HepG2 (cell line): ENCODE results near the gene TAF1B. TPM values are rescaled to one million over a fixed set of nuclear protein-coding genes. Genes with fewer than 3 reads are reported as not detected.
A peak's percentile ranks its signal among the peaks of the same experiment; 100 is the strongest.

ENCODE experiments used
- ATAC-seq: fragments of 200-7000 bp; cut with Tn5 transposase; 3 replicates; pipeline ENCODE4 v1.9.1; 2020; ENCODE audit warnings: mild to moderate bottlenecking, moderate library complexity
- BruUV-seq: library from RNA; stranded (reverse); fragments of 400-500 nt; replicated peaks from 2 replicates; lab custom pipeline; 2021; lab: Mats Ljungman, UMichigan
- CTCF ChIA-PET: fragments of 300-600 bp; formaldehyde crosslinking; extraction: SDS; loops from one replicate; lab custom pipeline; 2021; ENCODE audit warnings: low total read pairs, inconsistent platforms, low intra/inter-chr PET ratio; lab: Yijun Ruan, JAX
- POLR2A ChIA-PET: fragments of 350-600 bp; sonication (Branson Sonifier 250); formaldehyde crosslinking; loops from one replicate; lab custom pipeline; 2020; ENCODE audit warnings: antibody characterized with exemption, inconsistent platforms; lab: Yijun Ruan, JAX
- DNase-seq: peaks from one replicate; pipeline ENCODE4 v3.0.0-alpha.2; 2015; ENCODE audit warnings: low spot score
- FAIRE-seq: peaks from 3 replicates; lab custom pipeline; 2011; peaks lifted over from hg19 to GRCh38; lab: Jason Lieb, UNC
- H2AFZ ChIP-seq: one replicate; pipeline ENCODE4 v1.6.1; 2011; ENCODE audit warnings: low read length, inconsistent platforms
- H3K27ac ChIP-seq: fragments of 300-600 bp; 3 replicates; pipeline ENCODE4 v1.8.0; 2011; ENCODE audit warnings: mixed run types, mild to moderate bottlenecking, mixed read lengths, low read length, inconsistent platforms; ENCODE audit not compliant: insufficient read depth; ENCODE audit errors: extremely low read length
- H3K27me3 ChIP-seq, 2 experiments: fragments of 200-600 bp in 1 of 2; 2 replicates in 1 of 2; 3 replicates in 1 of 2; pipeline versions ENCODE4 v1.6.0 to v1.8.0; 2011; ENCODE audit warnings: low read length in 2 of 2, mild to moderate bottlenecking in 2 of 2, moderate library complexity in 2 of 2, inconsistent platforms in 1 of 2; ENCODE audit not compliant: insufficient read depth in 2 of 2, control insufficient read depth in 1 of 2
- H3K36me3 ChIP-seq, 2 experiments: fragments of 200-600 bp in 1 of 2; replicated peaks in 1 of 2; 2 replicates in 1 of 2; 3 replicates in 1 of 2; pipeline versions ENCODE4 v1.5.1 to v1.8.0; 2011; ENCODE audit warnings: low read length in 2 of 2, inconsistent platforms in 1 of 2; ENCODE audit not compliant: insufficient read depth in 2 of 2, control insufficient read depth in 1 of 2
- H3K4me1 ChIP-seq: 2 replicates; pipeline ENCODE4 v1.5.1; 2012; ENCODE audit warnings: low read length, inconsistent platforms; ENCODE audit not compliant: insufficient read depth
- H3K4me2 ChIP-seq: 2 replicates; pipeline ENCODE4 v1.6.0; 2011; ENCODE audit warnings: low read depth, low read length, inconsistent platforms
- H3K4me3 ChIP-seq, 3 experiments: fragments of 200-600 bp in 1 of 3; sonication (generic), shearing (Covaris generic) in 1 of 3; replicated peaks in 1 of 3; 2 replicates each; pipeline ENCODE4 v1.5.1; 2011 to 2016; ENCODE audit warnings: low read length in 3 of 3, inconsistent platforms in 2 of 3, low read depth in 2 of 3, mild to moderate bottlenecking in 2 of 3, control low read depth in 1 of 3, mixed read lengths in 1 of 3; ENCODE audit not compliant: insufficient read depth in 1 of 3
- H3K79me2 ChIP-seq: one replicate; pipeline ENCODE4 v1.6.1; 2011; ENCODE audit warnings: low read length, inconsistent platforms; ENCODE audit not compliant: insufficient read depth
- H3K9ac ChIP-seq: 2 replicates; pipeline ENCODE4 v1.6.0; 2011; ENCODE audit warnings: mild to moderate bottlenecking, low read depth, low read length, inconsistent platforms; ENCODE audit not compliant: insufficient read depth
- H3K9me3 ChIP-seq: 2 replicates; pipeline ENCODE4 v1.5.1; 2012; ENCODE audit warnings: mild to moderate bottlenecking, low read length
- H4K20me1 ChIP-seq: 2 replicates; pipeline ENCODE4 v1.6.0; 2011; ENCODE audit warnings: inconsistent platforms, mild to moderate bottlenecking, low read length, moderate library complexity; ENCODE audit not compliant: insufficient read depth
- ARHGAP35 ChIP-seq: sonication (generic); formaldehyde crosslinking; IDR thresholded peaks from 2 replicates; pipeline ENCODE4 v1.9.0; 2022; ENCODE audit warnings: mild to moderate bottlenecking, inconsistent platforms, moderate library complexity, missing genetic modification reagents, borderline replicate concordance
- CEBPG ChIP-seq: IDR thresholded peaks from 2 replicates; pipeline ENCODE4 v1.6.1; 2016
- CERS6 ChIP-seq: sonication (generic); formaldehyde crosslinking; IDR thresholded peaks from 2 replicates; pipeline ENCODE4 v1.5.0; 2020; ENCODE audit warnings: missing genetic modification reagents
- ETV6 ChIP-seq: sonication (generic); formaldehyde crosslinking; conservative IDR thresholded peaks from 2 replicates; pipeline ENCODE4 v1.4.0; 2020; ENCODE audit warnings: missing genetic modification reagents
- HMG20A ChIP-seq: IDR thresholded peaks from 2 replicates; pipeline ENCODE4 v1.6.1; 2016; ENCODE audit warnings: borderline replicate concordance
- KAT7 ChIP-seq: IDR thresholded peaks from 2 replicates; pipeline ENCODE4 v1.6.1; 2018; ENCODE audit warnings: borderline replicate concordance, missing compliant biosample characterization
- KDM4B ChIP-seq: sonication (generic); formaldehyde crosslinking; IDR thresholded peaks from 2 replicates; pipeline ENCODE4 v1.4.0; 2020; ENCODE audit warnings: missing genetic modification reagents
- LCORL ChIP-seq, 2 experiments: fragments of 450-650 bp in 1 of 2; sonication (generic) in 1 of 2; formaldehyde crosslinking in 1 of 2; IDR thresholded peaks; 2 replicates each; pipeline versions ENCODE4 v1.5.0 to v1.6.1; 2017 to 2020; ENCODE audit warnings: antibody characterized with exemption in 1 of 2, missing genetic modification reagents in 1 of 2
- MEIS2 ChIP-seq: sonication (generic); formaldehyde crosslinking; IDR thresholded peaks from 2 replicates; pipeline ENCODE4 v1.9.0; 2021; ENCODE audit warnings: mild to moderate bottlenecking, missing genetic modification reagents
- PPARG ChIP-seq: conservative IDR thresholded peaks from 2 replicates; pipeline ENCODE4 v1.6.1; 2016; ENCODE audit warnings: missing biosample characterization, missing genetic modification reagents
- SMAD1 ChIP-seq: sonication (generic); formaldehyde crosslinking; IDR thresholded peaks from 2 replicates; pipeline ENCODE4 v1.4.0; 2020; ENCODE audit warnings: missing genetic modification reagents, low read depth, mild to moderate bottlenecking, borderline replicate concordance
- SUZ12 ChIP-seq: fragments of 150-350 bp; IDR thresholded peaks from 2 replicates; pipeline ENCODE4 v1.6.1; 2014; ENCODE audit warnings: low read depth, low read length
- TARDBP ChIP-seq: sonication (generic); formaldehyde crosslinking; IDR thresholded peaks from 2 replicates; pipeline ENCODE4 v1.8.0; 2022; ENCODE audit warnings: mild to moderate bottlenecking, missing genetic modification reagents
- ZFY ChIP-seq: sonication (generic); formaldehyde crosslinking; IDR thresholded peaks from 2 replicates; pipeline ENCODE4 v1.4.0; 2020; ENCODE audit warnings: missing genetic modification reagents
- ZNF138 ChIP-seq: sonication (generic); formaldehyde crosslinking; IDR thresholded peaks from 2 replicates; pipeline ENCODE4 v1.5.0; 2020; ENCODE audit warnings: mild to moderate bottlenecking, low read depth, missing genetic modification reagents
- ZNF256 ChIP-seq: sonication (generic); formaldehyde crosslinking; conservative IDR thresholded peaks from 2 replicates; pipeline ENCODE4 v1.4.0; 2020; ENCODE audit warnings: missing genetic modification reagents
- ZNF274 ChIP-seq: sonication (generic); formaldehyde crosslinking; IDR thresholded peaks from 2 replicates; pipeline ENCODE4 v1.5.1; 2020; ENCODE audit warnings: mild to moderate bottlenecking, missing genetic modification reagents
- ZNF431 ChIP-seq: sonication (generic); formaldehyde crosslinking; IDR thresholded peaks from 2 replicates; pipeline ENCODE4 v1.9.0; 2022; ENCODE audit warnings: missing genetic modification reagents, low read depth, mild to moderate bottlenecking, borderline replicate concordance
- ZNF468 ChIP-seq: sonication (generic); formaldehyde crosslinking; IDR thresholded peaks from 2 replicates; pipeline ENCODE4 v1.8.0; 2022; ENCODE audit warnings: mild to moderate bottlenecking, moderate library complexity, missing genetic modification reagents
- ZNF562 ChIP-seq: sonication (generic); formaldehyde crosslinking; IDR thresholded peaks from 2 replicates; pipeline ENCODE4 v1.8.0; 2022; ENCODE audit warnings: missing genetic modification reagents, borderline replicate concordance
- ZNF629 ChIP-seq: sonication (generic); formaldehyde crosslinking; conservative IDR thresholded peaks from 2 replicates; pipeline ENCODE4 v1.5.0; 2020; ENCODE audit warnings: missing genetic modification reagents
- WGBS: methylation state at CpG from one replicate; pipeline ENCODE4 v1.1.6; 2017; ENCODE audit warnings: low lambda C conversion rate; 5-methylcytosine and 5-hydroxymethylcytosine counted together
- in situ Hi-C: cut with HindIII; loops from 2 replicates; pipeline ENCODE4 v1.10.0; 2017; ENCODE audit warnings: low pct_unique_long_range_greater_than_20kb; ENCODE audit not compliant: extremely low pct_ligation_motif_present
- intact Hi-C: fragments of 100-400 bp; cut with micrococcal nuclease; formaldehyde crosslinking; loops from one replicate; pipeline ENCODE4 v1.10.0; 2022; ENCODE audit not compliant: unreplicated experiment
- polyA plus RNA-seq, 8 experiments: library from polyadenylated mRNA; depleted of rRNA in 3 of 8; stranded (reverse) in 7 of 8; unstranded in 1 of 8; fragments of >200 nt; fragmentation: Illumina TruSeq in 4 of 8; extraction: Trizol in 4 of 8; gene quantifications; 2 replicates each; pipeline versions ENCODE4 v1.2.1 to v1.2.3, GENCODE V29; 2011 to 2016; ENCODE audit warnings: low read depth in 4 of 8, missing spikeins in 1 of 8, mixed read lengths in 1 of 8; ENCODE audit not compliant: insufficient read depth in 1 of 8
- total RNA-seq, 5 experiments: library from RNA; depleted of rRNA; stranded (reverse); fragments of >200 nt; fragmentation: Illumina TruSeq; extraction: Trizol; gene quantifications; 2 replicates each; pipeline ENCODE4 v1.2.3, GENCODE V29; 2016; ENCODE audit warnings: low read depth in 1 of 5

The TAF1B gene
- total and polyA plus RNA-seq, 2 of the 13 experiments (the other 11 are each of a cell fraction or from before 2014, with no cell fraction given): 13.3 to 27.7 TPM

- peak; percentile 40 for FAIRE-seq
- ChIA-PET POLR2A (interaction anchor here (0.9 to 1.7 kb wide), 3 partner anchors 8 to 98 kb away, joined by 4 to 7 read pairs (median 5); partner anchors contain the start of gene TAF1B), CTCF (no interaction called here)
- Histone ChIP-seq H3K9me3 (no peaks in the 10 kb centered on the region), H4K20me1 (no peaks in the 10 kb centered on the region), H3K4me2 (peak overlapping the region; percentile 81), H3K27me3 (no peaks in the 10 kb centered on the region; a peak in 2 of 5 replicates), H3K36me3 (no peaks in the 10 kb centered on the region), H3K79me2 (no peaks in the 10 kb centered on the region), H3K27ac (no peak overlapping the region), H3K4me1 (peaks cover 66% of the 10 kb centered on the region), H3K9ac (peak overlapping the region; percentile 7), H3K4me3 (peak overlapping the region; percentile 25 to 63 (median 37)), H2AFZ (peak overlapping the region; percentile 25)
- DNase-seq: peak; percentile 84
- BruUV-seq: no TSS peak
- intact Hi-C loops: loop anchor here (5.0 kb wide), 1 partner anchor 44 kb away; no protein-coding TSS in a partner anchor
- in situ Hi-C loops: no loop called here
- 28% methylated on average over 13 of the region's 13 CpGs for WGBS
- peak; percentile 68 for ATAC-seq
- no peak for TF ChIP-seq LCORL (IDR thresholded peaks at IDR 0.05)
- TF ChIP-seq LCORL (CRISPR knock-in tag; IDR thresholded peaks at IDR 0.05): no peak
- TF ChIP-seq MEIS2 (CRISPR knock-in tag): no peak
- no peak for TF ChIP-seq ETV6
- no peak for TF ChIP-seq ARHGAP35
- TF ChIP-seq ZNF629: 0 out of 2 replicates have a peak, but pooled peaks have one; percentile 4
- no peak for TF ChIP-seq CERS6
- no peak for TF ChIP-seq ZNF562 (CRISPR knock-in tag)
- TF ChIP-seq CEBPG (CRISPR knock-in tag): peak; percentile 17; the same call in 1 of the 2 replicates
- no peak for TF ChIP-seq ZNF468 (CRISPR knock-in tag)
- TF ChIP-seq TARDBP (CRISPR knock-in tag): peak; percentile 39; the same call in 1 of the 2 replicates
- no peak for TF ChIP-seq SMAD1 (CRISPR knock-in tag)
- peak; percentile 34; the same call in 1 of the 2 replicates for TF ChIP-seq ZFY (CRISPR knock-in tag)
- TF ChIP-seq ZNF138 (CRISPR knock-in tag): no peak
- TF ChIP-seq SUZ12: no peak
- 0 out of 2 replicates have a peak, but pooled peaks have one; percentile 20 for TF ChIP-seq HMG20A
- no peak for TF ChIP-seq KAT7 (CRISPR knock-in tag)
- TF ChIP-seq KDM4B: no peak
- TF ChIP-seq PPARG: 0 out of 2 replicates have a peak, but pooled peaks have one; percentile 15
- no peak for TF ChIP-seq ZNF274
- no peak for TF ChIP-seq ZNF256
- no peak for TF ChIP-seq ZNF431 (CRISPR knock-in tag)
Measured at GRCh38 chr2:9941196-9941995, 98.1 kb downstream of the TAF1B start.
